Activated CD4-positive, alpha-beta T cell treated with anti-CD3 and anti-CD28 coated beads for 24 hours (primary cell): ENCODE results near the gene BIRC2.
"Not testable (repeated sequence)": the region's sequence is repeated elsewhere in the genome, so short reads cannot be mapped to it uniquely, and the experiment has no call there.

Experiments
- DNase-seq, 2 donors: peaks; one replicate each; pipeline ENCODE4 v3.0.0-alpha.2; 2020; ENCODE audit warnings: low read depth in 2 of 2

The BIRC2 gene

DNA sequence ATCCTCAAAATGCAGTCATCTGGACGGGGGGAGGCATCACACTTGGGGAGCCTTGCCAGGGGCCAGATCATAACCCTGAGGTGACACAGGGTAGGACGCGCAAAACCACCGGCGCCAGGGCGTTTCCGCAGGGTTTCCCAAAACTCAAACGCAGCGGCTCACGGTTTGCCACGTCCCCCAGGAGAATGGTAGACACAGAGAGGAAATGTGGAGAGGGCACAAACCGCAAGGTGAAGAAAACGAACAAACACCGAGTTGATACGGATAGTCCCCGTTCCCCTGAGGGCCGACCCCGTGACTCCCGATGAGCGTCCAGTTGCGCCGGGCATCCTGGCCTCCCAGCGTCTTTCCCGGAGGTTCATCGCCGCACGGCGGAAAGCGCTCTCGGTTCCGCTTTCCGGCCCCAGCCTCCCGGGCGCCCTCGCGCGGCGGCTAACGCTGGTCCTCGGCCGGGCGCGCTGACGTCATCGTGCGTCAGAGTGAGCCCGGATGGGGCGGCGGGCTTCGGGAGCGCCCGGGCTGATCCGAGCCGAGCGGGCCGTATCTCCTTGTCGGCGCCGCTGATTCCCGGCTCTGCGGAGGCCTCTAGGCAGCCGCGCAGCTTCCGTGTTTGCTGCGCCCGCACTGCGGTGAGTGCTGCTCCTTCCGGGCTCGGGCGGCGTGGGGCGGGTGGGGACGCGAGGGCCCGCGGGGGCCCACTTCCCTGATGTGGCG, at the start of gene BIRC2:
BIRC2 (plus strand) TSS at position 467 of the 714 bp plus-strand sequence. CDS start 2,641 bp downstream, outside the sequence.
- DNase-seq, result peak; percentile 93 to 95

DNA sequence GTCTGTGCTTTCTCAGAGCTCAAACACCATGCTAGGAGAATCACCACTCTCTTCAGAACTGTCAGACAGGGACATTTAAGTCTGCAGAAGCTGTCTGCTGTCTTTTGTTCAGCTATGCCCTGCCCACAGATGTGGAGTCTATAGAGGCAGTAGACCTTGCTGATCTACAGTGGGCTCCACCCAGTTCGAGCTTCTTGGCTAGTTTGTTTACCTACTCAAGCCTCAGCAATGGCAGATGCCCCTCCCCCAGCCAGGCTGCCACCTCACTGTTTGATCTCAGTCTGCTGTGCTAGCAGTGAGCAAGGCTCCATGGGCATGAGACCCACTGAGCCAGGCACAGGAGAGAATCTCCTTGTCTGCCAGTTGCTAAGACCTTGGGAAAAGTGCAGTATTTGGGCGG, 46.2 kb upstream of the BIRC2 start:
- DNase-seq, result not testable (repeated sequence)

DNA sequence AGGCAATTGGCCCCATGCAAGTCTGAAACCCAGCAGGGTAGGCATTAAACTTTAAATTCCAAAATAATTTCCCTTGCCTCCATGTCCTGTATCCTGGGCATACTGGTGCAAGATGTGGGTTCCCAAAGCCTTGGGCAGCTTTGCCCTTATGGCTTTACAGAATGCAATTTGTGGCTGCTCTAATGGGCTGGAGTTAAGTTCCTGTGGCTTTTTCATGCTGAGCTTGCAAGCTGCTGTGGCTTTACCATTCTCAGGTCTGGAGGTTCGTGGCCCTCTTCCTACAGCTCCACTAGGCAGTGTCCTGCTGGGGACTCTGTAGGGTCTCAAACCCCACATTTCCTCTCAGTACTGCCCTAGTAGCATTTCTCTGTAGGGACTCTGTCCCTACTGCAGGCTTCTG, 44.8 kb upstream of the BIRC2 start:
- no peak for DNase-seq

DNA sequence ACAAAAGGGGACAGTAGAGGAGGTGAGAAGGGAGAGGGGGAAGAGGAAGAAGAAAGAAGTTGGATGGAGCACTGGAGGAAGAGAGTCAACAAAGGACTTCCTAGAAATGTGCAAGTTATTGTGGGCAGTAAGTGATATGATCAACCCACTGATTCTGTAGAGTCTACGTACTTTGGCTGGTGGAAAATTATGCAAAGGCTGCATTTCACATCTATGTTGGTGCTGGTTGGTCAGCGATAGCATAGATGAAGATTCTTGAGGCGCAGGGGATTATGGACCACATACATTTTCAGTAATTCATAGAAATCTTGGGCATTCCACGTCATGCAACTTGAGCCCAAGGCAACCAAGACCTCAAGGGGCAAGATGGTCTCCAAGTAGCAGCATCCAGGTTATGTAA, 42.3 kb upstream of the BIRC2 start:
- no peak for DNase-seq

DNA sequence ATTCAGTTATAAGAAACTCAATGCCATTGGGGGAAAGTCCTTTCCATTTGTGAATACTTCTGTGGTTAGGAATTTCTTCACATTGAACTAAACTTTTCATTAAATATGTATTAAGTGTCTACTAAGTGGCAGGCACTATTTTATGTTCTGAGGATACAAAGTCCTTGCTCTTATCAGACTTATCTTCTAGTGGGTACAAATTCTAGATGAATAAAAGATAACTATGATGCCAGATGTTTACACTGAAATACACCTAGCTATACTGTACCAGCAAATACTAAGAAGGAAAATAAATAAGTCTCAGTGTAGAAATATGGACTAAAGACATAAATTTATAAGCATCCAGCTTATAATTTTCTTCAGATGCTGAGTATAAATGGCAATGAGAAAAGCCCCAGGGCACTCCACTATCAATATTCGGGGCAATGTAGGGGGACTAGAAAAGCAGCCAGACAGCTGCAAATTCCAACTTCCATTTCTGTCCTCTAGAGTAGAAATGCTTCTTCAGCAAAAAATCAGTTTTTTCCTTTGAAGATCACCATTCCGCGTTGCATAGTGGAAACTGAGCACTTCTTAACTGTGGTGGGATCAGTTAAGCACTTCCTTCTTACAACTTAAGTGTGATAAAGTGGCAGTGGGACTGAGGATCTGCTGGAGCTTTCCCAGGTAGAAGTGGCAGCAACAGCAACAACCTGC, 41.5 kb upstream of the BIRC2 start:
- DNase-seq, result no peak

DNA sequence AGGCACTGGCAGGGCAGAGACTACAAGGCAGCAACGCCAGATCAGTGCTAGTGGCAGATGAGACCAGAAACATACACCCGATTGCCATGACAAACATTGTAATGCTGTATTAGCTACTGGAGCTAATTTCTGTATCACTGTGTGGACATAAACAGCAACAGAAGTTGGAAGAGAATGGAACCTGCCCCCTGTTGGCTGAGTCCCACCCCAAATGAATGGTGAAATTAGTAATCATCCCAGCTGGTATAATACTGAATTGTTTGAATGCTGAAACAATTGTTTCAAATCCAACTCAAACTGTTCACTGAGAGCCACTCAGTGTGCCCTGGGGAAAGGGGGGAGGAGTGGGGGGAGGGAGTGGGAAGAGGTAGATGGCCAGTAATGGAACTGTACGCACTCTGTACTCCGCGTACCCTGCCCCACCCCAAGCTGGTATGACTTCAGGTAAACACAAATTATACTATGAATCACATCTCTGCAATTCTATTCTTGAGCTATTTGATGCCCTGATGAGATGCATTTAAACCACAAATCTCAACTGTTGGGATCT, 40.9 kb upstream of the BIRC2 start:
- no peak for DNase-seq

DNA sequence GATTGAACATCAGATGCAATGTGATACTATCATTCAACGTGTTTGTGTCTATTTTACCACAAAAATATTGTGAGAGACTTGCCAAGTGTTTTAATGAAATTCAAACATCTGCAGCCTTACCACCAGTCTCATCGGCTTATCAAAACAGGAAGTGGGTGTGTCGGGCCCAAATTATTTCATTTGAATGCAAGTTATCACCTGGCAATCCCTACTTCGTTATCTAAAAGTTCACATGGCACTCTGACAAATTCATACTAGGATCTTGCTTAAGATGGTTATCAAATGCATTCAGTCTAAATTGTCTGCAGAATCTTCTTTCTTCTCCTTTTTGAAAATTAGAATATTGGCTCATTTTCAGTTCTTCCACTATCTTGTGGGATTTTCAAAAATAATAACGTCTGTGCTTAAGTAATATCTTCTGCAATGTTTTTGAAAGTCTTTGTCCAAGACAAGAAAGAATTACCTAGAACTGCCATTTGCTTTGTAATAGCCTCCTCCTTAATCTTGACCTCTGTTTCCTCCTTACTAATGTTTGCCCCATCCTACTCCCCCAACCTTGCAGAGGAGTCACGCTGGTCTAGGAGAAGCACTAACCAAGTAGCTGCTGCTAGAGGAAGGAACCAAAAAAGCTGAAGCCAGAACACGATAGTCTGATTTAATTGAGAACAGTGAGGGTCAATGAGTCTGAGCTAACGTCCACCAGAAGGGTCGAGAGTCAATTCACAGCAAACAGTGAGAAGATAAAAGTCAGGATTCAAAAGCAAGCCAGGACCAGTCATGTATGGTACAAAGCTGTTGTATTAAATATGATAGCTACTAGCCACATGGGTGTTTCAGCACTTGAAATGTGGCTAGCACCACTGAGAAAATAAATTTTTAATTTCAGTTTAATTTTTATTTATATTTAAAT, 39.9 kb upstream of the BIRC2 start:
- DNase-seq, result no peak

DNA sequence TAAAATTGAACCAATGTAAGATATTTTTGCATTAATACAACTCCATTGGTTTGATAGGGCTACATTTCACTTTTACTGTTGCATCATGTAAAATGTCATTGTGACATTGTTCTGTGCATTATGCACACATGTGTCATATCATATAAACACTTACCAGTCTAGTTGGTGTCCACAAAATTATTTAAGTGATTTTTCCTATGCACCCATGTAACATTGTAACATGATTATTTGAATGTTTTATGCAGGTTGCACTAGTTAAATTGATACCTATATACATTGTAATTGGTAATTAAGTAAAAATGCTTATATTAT, 39.3 kb upstream of the BIRC2 start:
- DNase-seq, result no peak

DNA sequence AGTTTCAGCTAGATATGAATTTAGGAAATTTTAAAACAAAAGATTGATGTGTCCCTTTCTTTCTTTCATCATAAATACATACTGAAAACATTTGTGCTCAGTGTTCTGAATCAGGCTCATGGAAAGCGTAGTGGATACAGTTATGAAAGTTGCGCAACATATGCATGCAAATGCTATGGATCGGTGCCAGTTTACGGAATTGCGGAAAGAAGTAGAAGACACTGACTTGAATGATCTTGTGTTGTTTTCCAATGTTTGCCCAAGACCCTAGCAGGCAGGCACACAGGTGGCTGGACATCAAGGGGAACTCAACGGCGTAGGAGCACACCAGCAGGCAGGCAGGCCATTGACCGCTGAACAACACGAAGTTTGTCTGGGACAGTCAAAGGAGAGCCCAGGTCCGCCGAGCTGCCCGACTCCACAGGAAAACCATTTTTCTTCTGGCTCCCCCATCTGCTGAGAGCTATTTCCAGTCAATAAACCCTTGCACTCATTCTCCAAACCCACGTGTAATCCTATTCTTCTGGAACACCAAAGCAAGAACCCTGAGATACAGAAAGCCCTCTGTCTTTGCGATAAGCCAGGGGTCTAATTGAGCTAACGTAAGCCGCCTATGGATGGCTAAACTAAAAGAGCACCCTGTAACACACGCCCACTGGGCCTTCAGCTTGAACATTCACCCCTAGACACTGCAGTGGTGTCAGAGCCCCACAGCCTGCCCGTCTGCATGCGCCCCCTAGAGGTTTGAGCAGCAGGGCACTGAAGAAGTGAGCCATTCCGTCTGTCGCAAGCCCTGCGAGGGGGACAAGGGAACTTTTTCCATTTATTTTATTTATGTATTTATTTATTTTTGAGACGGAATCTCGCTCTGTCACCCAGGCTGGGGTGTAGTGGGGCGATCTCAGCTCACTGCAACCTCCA, 37.1 kb upstream of the BIRC2 start:
- no peak for DNase-seq

DNA sequence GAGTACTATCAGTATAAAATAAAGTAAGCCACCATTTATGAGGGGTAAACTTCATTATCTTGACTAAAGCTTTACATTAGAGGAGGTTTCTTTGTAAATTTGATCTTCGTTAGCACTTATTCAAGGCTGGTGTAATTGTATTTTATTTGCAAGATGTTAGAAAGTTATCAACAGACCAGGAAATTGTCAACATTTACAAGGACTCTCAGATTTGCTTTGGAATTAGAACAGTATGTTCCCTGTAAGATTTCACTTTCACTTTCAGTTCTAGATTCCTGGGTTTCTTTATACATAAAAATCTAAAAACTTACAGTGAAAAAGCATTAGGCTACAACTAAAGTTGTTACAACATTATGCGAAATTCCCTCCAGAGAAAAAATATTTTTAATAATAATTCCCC, 34.3 kb upstream of the BIRC2 start:
- no peak for DNase-seq

DNA sequence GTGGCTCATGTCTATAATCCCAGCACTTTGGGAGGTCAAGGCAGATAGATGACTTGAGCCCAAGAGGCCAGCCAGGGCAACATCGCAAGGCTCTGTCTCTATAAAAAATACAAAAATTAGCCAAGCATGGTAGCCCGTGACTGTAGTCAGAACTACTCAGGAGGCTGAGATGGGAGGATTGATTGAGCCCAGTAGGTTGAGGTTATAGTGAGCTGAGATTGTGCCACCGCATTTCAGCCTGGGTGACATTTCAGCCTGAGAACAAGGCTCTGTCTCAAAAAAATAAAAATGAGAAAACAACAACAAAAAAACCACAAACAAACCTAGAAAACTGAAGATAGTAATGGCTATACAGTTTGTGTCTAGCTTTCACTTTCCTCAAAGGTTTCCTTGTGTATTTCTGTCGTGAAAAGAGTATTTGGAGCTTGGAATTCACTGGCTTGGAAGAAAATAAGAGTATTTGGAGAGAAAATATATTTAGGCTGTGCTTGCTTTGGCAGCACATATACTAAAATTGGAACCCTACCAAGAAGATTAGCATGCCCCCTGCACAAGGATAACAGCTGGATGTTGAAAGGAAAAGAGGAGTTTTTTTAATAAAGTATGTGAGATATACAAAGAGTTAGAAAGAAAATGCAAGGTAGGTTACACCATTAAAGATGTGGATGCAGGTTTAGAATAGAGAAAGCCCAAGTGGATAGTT, 33.6 kb upstream of the BIRC2 start:
- DNase-seq, result no peak

DNA sequence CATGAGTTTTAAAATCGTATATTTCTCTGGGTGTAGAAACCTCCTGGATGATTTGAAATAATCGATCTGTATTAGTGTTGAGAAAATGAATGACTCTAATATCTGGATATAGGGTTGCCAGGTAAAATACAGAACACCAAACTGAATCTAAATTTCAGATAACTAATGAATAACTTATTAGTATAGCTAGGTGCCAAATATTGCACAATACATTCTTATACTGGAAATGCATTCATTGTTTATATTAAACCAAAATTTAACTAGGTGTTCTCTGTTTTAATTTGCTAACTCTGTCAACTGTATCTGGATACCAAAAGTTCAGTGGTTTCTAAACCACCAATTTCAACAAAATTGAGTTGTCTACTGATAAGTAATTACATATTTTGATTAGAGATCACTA, 32.2 kb upstream of the BIRC2 start:
- no peak for DNase-seq

DNA sequence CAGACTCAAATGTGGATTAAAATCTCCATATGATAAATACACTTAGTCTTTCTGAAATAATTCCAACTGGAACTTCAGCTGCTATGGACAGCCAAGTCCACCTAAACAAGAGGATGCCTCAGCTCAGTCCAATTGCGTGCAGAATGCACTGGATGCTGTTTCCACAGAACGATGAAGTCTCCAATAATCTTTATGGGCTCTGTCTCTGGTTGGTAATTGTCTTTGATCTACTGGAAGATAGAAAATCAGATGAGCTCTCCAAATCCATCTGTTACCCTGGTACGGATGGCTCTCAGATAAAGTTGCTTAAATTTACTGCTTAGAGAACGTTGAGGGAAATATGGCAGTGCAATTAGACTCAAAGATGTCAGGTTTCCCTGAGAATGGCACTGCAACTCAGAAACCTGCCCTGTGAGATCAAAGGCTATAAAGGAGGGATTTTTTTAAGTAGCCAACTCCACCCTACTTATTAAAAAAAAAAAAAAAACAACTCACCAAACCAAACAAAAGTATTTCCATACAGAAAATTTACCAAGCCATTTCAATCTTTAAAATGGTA, 30.6 kb upstream of the BIRC2 start:
- no peak for DNase-seq

DNA sequence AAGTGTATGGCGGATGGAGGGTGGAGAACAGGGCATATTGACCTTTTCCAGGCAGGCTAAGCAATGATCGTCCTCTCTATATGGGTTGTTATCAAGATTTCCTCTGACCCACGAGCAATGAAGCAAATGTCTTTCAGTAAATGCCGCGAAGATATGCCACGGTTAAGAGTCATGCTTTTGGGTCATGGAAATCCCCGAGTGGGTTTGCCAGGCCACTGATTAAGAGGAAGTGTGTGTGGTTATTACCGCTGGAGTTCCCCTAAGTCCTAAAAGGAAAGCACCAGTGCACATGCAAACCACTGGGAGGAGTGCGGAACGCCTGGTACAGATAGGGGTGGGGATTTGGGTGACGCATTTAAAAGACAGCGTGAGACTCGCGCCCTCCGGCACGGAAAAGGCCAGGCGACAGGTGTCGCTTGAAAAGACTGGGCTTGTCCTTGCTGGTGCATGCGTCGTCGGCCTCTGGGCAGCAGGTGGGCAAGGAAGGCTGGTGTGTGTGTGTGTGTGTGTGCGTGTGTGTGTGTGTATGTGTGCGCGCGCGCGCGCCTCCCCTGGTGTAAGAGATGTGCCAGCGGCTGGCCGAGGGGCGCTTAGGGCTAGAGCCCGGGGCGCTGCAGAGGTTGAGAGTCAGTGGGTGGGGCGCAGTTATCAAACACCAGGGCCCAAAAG, 29.8 kb upstream of the BIRC2 start, which contains the start of gene BIRC3:
BIRC3 (plus strand) TSS at position 386 of the 669 bp plus-strand sequence. CDS start 7,026 bp downstream, outside the sequence.
- DNase-seq, result peak; percentile 81 to 82

DNA sequence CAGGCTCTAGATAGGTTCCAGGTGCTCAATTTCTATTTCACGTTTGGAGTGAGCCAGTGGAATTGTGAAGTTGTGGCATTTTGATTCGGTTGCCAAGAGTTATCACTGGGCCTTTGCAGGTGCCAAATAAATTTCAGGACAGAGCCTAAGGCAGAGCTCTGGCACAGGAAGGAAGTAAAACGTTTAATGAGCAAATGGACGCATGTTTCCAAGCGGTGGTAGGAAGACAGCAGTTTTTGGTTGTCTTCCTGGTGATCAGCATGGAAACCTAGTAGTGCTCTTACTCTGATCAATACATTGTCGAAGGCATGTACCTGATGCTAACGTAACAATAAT, 29.3 kb upstream of the BIRC2 start:
- DNase-seq, result no peak

DNA sequence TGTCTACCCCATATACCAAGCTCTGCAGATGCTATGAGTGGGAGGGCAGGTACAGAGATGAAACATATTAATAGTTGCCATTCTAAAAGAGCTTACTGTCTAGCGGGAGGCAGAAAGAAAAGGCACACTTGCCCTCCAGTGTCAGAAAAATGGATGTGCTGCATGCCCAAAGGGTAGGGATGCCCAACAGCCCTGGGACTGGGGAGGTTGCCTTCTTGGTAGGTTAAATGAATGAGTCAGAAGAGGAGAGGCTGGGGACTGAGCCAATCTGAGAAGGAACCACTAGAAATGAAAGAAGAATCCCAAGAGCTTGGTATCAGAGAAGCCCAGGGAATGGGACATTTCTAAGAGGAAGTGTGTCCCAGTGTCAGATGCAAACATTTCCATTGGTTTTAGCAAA, 28.5 kb upstream of the BIRC2 start:
- DNase-seq, result peak; percentile 39 to 43

DNA sequence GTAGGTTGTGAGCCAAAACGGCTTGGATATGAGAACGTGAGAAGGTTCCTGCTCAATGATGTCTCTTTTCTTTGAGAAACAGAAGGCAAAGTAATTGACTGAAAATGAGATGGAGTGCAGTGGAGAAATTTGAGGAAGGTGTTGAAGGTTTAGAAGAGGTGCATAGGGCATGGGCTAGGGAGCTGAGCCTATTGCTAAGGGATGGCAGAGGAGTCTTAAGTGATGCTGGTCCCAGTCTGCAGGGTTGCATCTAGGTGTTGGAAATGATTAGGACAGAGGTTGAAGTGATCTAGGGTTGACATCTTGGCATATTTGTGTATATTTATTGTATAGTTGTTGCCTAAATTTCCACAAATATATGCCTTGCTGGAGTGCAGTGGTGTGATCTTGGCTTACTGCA, 27.5 kb upstream of the BIRC2 start:
- no peak for DNase-seq

DNA sequence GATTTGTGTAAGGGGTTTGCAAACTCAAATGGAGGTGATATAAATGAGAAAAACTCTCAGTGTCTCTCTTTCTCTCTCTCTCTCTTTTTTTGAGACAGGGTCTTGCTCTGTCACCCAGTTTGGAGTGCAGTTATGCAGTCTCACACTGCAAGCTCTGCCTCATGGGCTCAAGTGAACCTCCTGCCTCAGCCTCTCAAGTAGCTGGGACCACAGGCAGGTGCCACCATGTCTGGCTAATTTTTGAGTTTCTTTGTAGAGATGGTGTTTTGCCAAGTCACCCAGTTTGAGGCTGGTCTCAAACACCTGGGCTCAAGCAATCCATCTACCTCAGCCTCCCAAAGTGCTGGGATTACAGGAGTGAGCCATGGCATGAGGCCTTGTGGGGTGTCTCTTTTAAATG, 26.8 kb upstream of the BIRC2 start:
- DNase-seq, result no peak

DNA sequence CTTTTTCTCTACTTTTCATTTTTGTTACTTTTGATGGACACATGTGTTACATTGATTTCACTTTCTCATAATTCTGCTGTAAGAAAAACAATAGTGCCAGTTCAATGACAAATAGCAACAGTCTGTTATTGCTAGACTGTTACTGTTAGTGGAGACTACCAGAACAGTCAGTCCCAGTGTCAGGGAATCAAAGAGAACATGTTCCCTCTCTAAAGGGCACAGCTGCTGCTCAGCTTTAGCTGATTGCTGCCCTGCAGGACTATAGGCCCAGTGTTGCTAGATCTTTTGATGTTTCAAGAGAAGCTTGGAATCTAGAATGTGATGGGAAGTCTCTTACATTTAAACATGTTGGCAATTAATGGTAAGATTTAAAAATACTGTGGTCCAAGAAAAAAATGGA, 26.3 kb upstream of the BIRC2 start:
- no peak for DNase-seq

DNA sequence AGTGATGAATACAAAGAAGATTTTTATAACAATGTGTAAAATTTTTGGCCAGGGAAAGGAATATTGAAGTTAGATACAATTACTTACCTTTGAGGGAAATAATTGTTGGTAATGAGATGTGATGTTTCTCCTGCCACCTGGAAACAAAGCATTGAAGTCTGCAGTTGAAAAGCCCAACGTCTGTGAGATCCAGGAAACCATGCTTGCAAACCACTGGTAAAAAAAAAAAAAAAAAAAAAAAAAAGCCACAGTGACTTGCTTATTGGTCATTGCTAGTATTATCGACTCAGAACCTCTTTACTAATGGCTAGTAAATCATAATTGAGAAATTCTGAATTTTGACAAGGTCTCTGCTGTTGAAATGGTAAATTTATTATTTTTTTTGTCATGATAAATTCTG, 24.5 kb upstream of the BIRC2 start:
- no peak for DNase-seq
